ENCODE data around the gene FRMPD4.

Gene FRMPD4

DNA sequence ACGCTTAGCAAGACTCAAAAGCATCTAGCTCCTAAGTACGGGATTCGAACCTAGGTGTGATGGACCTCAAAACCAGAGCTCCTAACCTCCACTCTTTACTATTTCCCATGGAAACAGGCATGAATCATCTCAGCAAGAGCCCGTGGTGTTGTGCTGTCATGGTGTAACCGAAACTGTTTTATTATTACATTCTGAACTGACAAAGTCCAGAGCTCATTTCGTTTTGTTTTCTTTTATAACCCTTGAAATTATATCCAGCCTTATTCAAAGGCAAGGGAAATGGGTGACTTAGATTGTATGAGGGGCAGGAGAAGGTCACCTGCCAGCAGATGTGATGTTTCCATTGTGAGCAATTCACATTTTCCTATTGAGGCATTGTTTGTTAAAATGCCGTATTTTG is 301.1 kb downstream of the FRMPD4 start:
- TF ChIP-seq, protein P1, sequence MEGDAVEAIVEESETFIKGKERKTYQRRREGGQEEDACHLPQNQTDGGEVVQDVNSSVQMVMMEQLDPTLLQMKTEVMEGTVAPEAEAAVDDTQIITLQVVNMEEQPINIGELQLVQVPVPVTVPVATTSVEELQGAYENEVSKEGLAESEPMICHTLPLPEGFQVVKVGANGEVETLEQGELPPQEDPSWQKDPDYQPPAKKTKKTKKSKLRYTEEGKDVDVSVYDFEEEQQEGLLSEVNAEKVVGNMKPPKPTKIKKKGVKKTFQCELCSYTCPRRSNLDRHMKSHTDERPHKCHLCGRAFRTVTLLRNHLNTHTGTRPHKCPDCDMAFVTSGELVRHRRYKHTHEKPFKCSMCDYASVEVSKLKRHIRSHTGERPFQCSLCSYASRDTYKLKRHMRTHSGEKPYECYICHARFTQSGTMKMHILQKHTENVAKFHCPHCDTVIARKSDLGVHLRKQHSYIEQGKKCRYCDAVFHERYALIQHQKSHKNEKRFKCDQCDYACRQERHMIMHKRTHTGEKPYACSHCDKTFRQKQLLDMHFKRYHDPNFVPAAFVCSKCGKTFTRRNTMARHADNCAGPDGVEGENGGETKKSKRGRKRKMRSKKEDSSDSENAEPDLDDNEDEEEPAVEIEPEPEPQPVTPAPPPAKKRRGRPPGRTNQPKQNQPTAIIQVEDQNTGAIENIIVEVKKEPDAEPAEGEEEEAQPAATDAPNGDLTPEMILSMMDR (IDR thresholded peaks at IDR 0.05; ENCODE audit: control insufficient read depth, insufficient read depth, low read depth, low read length, missing control alignments): no peak
- H3K4me3 ChIP-seq (ENCODE audit: control insufficient read depth, low read depth, low read length): no peak overlapping the region
- DNase-seq (ENCODE audit: low read depth): no peak

DNA sequence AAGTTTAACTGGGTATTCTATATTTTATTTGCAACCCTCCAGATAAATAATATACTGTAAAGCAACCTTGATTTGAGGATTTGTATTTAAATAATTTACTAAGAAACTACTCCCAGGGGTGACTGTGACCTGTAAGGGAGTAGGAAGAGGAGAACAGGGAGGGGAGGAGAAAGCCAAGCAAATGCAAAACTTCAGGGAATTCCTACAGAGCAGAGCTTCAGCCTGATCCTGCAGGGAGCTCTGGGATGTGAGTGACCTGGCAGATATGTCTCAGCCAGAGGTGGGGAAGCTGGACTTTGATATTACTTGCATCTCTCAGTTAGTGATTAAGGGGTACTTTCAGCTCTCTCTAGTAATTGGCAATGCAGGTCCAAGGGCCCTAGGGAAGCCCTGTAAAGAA is 302.0 kb downstream of the FRMPD4 start:
- DNase-seq (ENCODE audit: low read depth): no peak
- no peak overlapping the region for H3K4me3 ChIP-seq (ENCODE audit: control insufficient read depth, low read depth, low read length)

DNA sequence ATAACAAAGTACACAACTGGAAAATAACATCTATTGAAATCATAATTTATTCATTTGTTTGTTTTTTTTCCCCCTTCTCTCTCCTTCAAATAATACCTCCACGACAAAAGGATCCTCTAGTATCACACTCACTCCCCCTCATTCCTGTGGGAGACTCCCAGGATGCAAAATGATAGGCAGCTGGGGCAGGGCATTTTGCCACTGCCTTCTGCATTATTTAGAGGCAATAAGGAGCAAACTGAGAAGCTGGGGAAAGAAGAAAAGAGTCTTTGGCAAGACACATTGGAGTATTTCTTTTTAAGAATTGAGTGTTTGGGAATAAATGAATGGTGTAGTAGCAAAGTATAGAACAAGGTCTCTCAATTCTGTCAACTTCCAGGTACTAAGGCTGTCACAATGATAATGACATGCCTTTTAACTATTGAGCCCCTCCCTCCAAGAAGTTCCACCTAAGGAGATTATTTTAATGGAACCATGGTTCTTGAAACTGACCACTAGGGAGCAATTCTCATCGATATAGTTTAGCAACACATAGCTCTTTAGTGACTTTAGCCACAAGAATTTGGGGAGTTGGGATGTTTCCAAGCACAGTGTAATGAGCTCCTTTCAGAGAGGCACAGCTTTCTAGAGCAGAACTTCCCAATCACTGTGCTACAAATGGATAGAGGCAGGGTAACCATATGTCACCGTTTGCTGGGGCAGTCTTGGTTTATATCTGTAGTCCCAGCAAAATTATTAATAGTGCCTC is 303.3 kb downstream of the FRMPD4 start:
- TF ChIP-seq, protein P1 (IDR thresholded peaks at IDR 0.05; ENCODE audit: control insufficient read depth, insufficient read depth, low read depth, low read length, missing control alignments): peak; percentile 31
- DNase-seq (ENCODE audit: low read depth): peak; percentile 66

More for the DNA sequence above, 302.0 kb downstream of the FRMPD4 start:
- TF ChIP-seq, protein P1 (IDR thresholded peaks at IDR 0.05; ENCODE audit: control insufficient read depth, insufficient read depth, low read depth, low read length, missing control alignments): no peak

DNA sequence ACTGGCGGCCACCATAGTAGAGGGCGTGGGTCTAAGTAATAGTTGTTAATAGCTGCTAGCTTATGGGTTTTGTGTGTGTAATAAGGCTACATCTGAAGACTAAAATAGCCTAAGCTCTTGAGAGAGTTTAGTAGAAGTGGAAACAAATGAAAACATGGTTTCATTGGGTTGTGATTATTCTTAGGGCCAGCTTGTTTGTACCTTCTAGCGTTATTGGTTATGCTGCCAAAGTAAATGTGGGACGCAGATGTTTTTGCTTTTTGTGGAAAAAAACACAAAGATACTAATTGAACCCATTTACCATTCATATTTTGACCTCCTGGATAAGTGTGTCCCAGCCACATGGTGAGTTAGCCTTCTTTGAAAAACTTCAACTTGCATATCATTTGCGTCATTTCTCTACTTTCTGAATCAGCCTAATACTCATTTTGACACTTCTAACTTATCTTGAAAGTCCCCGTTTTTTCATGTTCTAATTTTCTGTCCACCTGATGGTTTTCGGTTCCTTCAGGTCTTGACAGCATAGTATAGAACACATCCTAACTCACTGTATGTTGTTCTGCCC is 305.3 kb downstream of the FRMPD4 start:
- DNase-seq (ENCODE audit: low read depth): no peak
- TF ChIP-seq, protein P1 (IDR thresholded peaks at IDR 0.05; ENCODE audit: control insufficient read depth, insufficient read depth, low read depth, low read length, missing control alignments): no peak
- H3K4me3 ChIP-seq (ENCODE audit: control insufficient read depth, low read depth, low read length): no peak overlapping the region

More for the DNA sequence above, 303.3 kb downstream of the FRMPD4 start:
- no peak overlapping the region for H3K4me3 ChIP-seq (ENCODE audit: control insufficient read depth, low read depth, low read length)

DNA sequence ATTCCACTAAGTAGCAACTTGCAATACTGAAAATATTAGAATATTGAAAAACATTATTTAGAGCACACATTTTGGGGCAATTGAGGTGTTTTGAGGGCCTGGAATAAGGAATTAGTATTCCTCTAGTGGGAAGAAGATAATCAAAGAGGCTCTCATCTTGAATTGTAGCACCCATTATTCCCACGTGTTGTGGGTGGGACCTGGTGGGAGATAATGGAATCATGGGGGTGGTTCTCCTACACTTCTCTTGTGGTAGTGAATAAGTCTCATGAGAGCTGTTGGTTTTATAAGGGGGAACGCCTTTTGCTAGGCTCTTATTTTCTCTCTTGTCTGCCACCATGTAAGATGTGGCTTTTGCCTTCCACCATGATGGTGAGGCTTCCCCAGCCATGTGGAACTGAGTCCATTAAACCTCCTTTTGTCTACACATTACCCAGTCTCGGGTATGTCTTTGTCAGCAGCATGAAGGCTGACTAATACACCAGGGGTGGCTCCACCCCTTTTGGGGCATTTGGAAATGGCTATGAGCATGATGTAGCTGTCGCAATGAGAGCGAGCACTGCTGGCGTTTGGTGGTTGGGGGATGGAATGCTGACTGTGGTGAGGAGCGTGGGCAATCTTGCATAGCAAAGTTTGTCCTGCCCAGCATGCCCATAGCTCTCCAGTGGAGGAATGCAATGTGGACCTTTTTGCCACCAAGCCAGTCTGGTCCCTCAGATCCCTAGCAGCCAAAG is 308.2 kb downstream of the FRMPD4 start:
- no peak overlapping the region for H3K4me3 ChIP-seq (ENCODE audit: control insufficient read depth, low read depth, low read length)
- DNase-seq (ENCODE audit: low read depth): peak; percentile 54
- TF ChIP-seq, protein P1 (IDR thresholded peaks at IDR 0.05; ENCODE audit: control insufficient read depth, insufficient read depth, low read depth, low read length, missing control alignments): no peak

DNA sequence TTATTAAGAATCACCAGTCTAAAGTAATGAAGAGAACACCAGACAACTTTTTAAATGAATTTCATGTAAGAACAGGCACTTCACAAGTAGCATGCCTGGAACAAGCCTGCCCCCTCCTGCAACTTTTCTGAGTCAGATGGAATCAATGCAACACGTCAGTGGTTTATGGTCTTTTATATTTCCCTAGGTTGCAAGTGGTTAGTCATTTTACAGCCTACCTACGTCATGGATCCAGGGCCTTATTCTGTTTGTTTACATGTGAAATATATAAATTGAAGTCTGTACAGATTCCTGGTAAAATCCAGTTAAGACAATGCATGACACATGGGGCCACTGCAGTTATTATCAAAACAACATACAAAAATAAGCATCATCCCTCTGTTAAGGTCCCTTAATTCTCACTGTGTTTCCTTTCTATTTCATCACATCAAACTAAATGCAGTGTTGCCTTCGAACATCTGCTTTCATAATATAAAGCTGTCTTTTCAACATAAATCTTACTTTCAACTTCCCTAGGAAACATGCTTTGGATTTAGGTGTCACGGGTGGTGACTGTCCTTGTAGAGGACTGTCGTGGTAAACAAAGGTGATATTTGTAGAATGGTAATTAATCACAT is 309.3 kb downstream of the FRMPD4 start:
- TF ChIP-seq, protein P1 (IDR thresholded peaks at IDR 0.05; ENCODE audit: control insufficient read depth, insufficient read depth, low read depth, low read length, missing control alignments): peak; percentile 31
- H3K4me3 ChIP-seq (ENCODE audit: control insufficient read depth, low read depth, low read length): no peak overlapping the region
- peak; percentile 85 for DNase-seq (ENCODE audit: low read depth)
